HL-60/S4 treated with retinoic acid at 250 ng/mL for 4 days and 3 days (cell line): ENCODE measurements around the gene BRI3BP.
"Not testable (repeated sequence)": the region's sequence is repeated elsewhere in the genome, so short reads cannot be mapped to it uniquely, and the experiment has no call there.

Experiments used
- in situ Hi-C: fragments of 300-500 bp; cut with MboI; formaldehyde crosslinking; loops from 2 replicates; pipeline ENCODE4 v1.7.0; 2022; ENCODE audit warnings: low sequenced_read_pairs

BRI3BP gene

DNA sequence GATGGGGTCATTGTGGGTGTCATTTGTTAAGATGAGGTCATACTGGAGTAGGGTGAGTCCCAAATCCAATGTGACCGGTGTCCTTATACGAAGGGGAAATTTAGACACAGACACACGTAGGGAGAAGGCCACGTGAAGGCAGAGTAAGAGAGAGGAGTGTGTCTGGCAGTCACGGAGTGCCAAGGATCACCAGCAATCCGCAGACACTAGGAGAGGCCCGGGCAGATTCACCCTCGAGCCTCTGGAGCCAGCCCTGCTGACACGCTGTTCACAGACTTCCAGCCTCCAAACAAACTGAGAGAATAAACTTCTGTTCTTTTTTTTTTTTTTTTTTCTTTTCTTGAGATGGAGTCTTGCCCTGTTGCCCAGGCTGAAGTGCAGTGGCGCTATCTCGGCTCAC is 24.9 kb downstream of the BRI3BP start:
- in situ Hi-C loops: no loop called here

DNA sequence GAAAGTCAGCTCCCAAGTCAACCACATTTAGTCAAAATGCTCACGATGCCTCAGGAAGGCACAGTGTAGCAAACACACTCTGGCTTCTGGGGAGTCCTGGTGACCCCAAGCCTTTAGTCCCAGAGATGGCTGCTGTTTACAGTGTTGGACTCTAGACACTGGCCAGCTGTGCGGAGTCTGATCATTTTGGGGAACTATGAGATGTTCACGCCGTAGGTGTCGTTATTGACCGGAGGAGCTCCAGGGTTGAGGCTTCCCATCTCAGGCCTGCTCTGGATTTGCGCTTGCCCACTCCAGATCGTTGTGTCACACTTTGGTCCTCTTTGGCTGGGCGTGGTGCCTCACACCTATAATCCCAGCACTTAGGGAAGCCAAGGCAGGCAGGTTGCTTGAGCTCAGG is 27.7 kb downstream of the BRI3BP start:
- in situ Hi-C loops: no loop called here

DNA sequence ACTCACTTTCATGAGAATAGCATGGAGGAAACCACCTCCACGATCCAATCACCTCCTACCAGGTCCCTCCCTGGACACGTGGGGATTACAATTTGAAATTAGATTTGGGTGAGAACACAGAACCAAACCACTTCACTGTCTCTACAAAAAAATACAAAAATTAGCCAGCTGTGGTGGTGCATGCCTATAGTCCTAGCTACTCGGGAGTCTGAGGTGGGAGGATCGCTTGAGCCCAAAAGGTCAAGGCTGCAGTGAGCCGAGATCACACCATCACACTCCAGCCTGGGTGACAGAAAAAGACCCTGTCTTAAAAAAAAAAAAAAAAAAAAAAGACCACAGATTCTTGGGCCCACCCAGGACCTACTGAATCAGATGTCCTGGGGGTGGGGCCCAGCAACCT is 28.3 kb downstream of the BRI3BP start:
- in situ Hi-C loops: no loop called here

DNA sequence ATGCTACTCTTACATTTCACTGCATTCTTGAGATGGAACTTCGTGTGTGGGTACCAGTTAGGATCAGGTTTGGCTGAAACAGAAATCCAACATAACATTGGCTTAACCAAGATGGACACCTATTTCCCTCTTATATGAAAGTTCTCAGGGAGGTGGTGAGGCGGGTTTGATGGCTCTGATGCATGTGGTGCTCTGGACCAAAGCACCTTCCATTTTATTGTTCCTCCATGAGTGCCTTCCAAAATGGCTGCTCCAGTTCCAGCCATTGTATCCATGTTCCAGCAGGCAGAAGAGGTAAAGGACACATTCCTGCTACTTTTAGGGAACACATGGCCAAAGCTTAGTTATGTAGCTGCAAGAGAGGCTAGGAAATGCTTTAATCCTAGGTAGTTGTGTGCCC is 29.6 kb downstream of the BRI3BP start:
- in situ Hi-C loops: no loop called here

GRCh38 chr12:125024949-125025563 is 31.6 kb downstream of the BRI3BP start:
- in situ Hi-C loops: no loop called here

- in situ Hi-C loops: no loop called here
Measured at GRCh38 chr12:125025606-125026235, 32.3 kb downstream of the BRI3BP start.

GRCh38 chr12:125028106-125028505 is 34.7 kb downstream of the BRI3BP start:
- in situ Hi-C loops: no loop called here

- in situ Hi-C loops: no loop called here
Measured at GRCh38 chr12:125029761-125030358, 36.4 kb downstream of the BRI3BP start.

- in situ Hi-C loops: not testable (repeated sequence)
Measured at GRCh38 chr12:125031471-125031870, 38.0 kb downstream of the BRI3BP start.

GRCh38 chr12:125032466-125033152 is 39.2 kb downstream of the BRI3BP start:
- in situ Hi-C loops: no loop called here

GRCh38 chr12:125033288-125033687 is 39.8 kb downstream of the BRI3BP start:
- in situ Hi-C loops: no loop called here

DNA sequence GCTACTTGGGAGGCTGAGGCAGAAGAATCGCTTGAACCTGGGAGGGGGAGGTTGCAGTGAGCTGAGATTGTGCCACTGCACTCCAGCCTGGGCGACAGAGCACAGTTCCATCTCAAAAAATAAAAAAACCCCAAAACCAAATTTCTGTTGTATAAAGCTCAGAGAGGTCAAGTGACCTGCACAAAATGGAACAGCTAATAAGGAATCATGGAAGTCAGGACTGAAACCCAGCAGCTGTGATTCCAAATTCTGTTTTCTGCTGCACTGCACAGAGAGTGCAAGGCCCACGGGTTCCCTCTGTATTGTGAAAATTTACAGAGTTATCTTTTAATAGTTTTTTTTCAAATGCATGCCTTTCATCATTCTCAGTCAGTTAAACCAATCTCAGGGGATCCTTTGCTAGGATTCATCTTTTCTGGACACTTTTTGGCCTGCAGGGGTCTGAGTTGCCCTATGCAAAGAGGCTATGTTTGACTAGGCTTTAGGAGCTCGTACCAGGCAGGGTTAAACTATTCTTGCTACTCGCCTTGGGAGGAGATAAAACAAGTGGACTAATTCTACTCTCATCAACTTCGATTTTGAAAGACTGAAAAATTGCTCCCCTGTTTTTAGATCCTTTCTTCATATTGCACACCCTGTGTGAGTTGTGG is 45.7 kb downstream of the BRI3BP start:
- in situ Hi-C loops: no loop called here

DNA sequence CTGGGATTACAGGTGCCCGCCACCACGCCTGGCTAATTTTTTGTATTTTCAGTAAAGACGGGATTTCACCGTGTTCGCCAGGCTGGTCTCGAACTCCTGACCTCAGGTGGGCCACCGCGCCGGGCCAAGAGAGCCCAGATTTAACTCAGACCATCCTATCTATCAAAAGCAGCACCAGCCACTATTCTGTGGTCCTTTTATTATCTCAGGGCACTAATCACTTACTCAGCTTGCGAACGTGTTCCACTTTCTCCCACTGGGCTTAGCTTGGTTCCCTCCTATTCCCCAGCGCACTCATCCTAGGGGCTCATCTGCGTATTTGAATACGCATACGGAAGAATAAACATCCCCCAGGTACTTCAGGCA is 55.6 kb downstream of the BRI3BP start:
- in situ Hi-C loops: no loop called here

DNA sequence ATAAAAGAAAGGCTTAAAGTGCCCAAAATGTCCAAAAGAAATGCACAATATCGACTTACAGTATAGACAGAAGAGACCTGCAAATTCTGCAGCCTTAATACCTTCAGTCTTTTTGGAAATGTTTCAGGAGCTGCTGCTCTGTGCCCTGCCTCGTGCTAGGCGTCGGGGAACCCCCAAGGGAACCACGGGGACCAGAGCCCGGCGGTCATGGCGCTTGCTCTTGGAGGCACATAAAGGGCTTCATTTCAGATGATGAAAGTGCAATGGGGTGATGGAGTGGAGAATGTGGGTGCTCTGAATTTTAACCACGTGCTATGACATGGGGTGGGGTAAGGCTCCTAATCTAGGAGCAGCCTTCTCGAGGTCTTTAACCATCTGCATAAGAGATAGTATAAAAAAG is 57.0 kb downstream of the BRI3BP start:
- in situ Hi-C loops: no loop called here

GRCh38 chr12:125050868-125051267 is 57.4 kb downstream of the BRI3BP start:
- in situ Hi-C loops: no loop called here

DNA sequence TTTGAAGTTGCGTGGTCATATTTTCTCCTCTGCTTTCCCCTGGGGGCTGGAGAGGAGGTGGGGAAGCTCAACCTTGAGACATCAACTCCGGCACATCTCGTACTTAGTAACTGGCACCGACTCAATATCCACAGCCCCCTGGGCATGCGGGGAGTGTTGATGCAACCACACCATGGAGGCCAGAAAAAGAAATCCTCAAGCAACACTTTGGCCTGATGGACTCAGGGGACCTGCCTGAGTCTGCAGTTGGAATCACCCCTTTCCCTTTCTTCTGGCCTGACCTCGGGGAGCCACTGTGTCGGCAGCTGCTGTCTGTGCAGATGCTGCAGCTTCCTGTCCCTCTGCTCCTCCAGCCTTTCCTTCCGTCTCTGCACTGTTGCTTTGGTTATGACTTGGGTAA is 60.4 kb downstream of the BRI3BP start:
- in situ Hi-C loops: no loop called here

DNA sequence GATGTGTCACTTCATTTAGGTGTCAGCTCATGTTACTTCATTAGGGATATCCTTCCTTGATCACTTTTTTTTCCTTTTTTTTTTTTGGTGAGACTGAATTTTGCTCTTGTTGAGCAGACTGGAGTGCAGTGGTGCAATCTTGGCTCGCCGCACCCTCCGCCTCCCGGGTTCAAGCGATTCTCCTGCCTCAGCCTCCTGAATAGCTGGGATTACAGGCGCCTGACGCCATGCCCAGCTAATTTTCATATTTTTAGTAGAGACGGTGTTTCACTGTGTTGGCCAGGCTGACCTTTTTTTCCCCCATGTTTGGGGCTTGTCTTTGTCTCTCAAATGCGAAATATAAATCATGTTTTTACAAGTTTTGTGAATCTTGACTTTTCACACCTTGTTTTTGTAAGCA is 62.1 kb downstream of the BRI3BP start:
- in situ Hi-C loops: no loop called here

GRCh38 chr12:125056306-125056705 is 62.9 kb downstream of the BRI3BP start:
- in situ Hi-C loops: no loop called here

GRCh38 chr12:125057708-125058107 is 64.3 kb downstream of the BRI3BP start:
- in situ Hi-C loops: no loop called here

GRCh38 chr12:125061229-125061628 is 67.8 kb downstream of the BRI3BP start:
- in situ Hi-C loops: no loop called here

GRCh38 chr12:125063522-125063921 is 70.1 kb downstream of the BRI3BP start:
- in situ Hi-C loops: not testable (repeated sequence)

GRCh38 chr12:125064492-125064891 is 71.0 kb downstream of the BRI3BP start:
- in situ Hi-C loops: no loop called here
